Activated CD8-positive, alpha-beta memory T cell treated with anti-CD3 and anti-CD28 coated beads for 24 hours (primary cell): ENCODE data around the gene TENM4.

Experiments used
- DNase-seq: peaks from one replicate; pipeline ENCODE4 v3.0.0-alpha.2; 2020

TENM4 gene

GRCh38 chr11:79108851-79109250 lies 332.0 kb downstream of the TENM4 start:
- no peak for DNase-seq

GRCh38 chr11:79102840-79103239 lies 338.0 kb downstream of the TENM4 start:
- no peak for DNase-seq

- no peak for DNase-seq
Observed at GRCh38 chr11:79101656-79102055, 339.2 kb downstream of the TENM4 start.

GRCh38 chr11:79100093-79100910 lies 340.5 kb downstream of the TENM4 start:
- no peak for DNase-seq

- DNase-seq = no peak
Observed at GRCh38 chr11:79098146-79098545, 342.7 kb downstream of the TENM4 start.

- DNase-seq = no peak
Observed at GRCh38 chr11:79097246-79097875, 343.5 kb downstream of the TENM4 start.

- no peak for DNase-seq
Observed at GRCh38 chr11:79095424-79095823, 345.4 kb downstream of the TENM4 start.

GRCh38 chr11:79094616-79095015 lies 346.2 kb downstream of the TENM4 start:
- no peak for DNase-seq

GRCh38 chr11:79092791-79093353 lies 348.0 kb downstream of the TENM4 start:
- no peak for DNase-seq

GRCh38 chr11:79090191-79090705 lies 350.6 kb downstream of the TENM4 start:
- no peak for DNase-seq

- DNase-seq = no peak
Observed at GRCh38 chr11:79089601-79090000, 351.2 kb downstream of the TENM4 start.

- DNase-seq = no peak
Observed at GRCh38 chr11:79088967-79089366, 351.9 kb downstream of the TENM4 start.

- no peak for DNase-seq
Observed at GRCh38 chr11:79087961-79088318, 352.9 kb downstream of the TENM4 start.

GRCh38 chr11:79087238-79087960 lies 353.4 kb downstream of the TENM4 start:
- DNase-seq = no peak

- DNase-seq = no peak
Observed at GRCh38 chr11:79086056-79086455, 354.8 kb downstream of the TENM4 start.

- no peak for DNase-seq
Observed at GRCh38 chr11:79084382-79084781, 356.4 kb downstream of the TENM4 start.

GRCh38 chr11:79083352-79083751 lies 357.5 kb downstream of the TENM4 start:
- DNase-seq = no peak

- DNase-seq = no peak
Observed at GRCh38 chr11:79082907-79083306, 357.9 kb downstream of the TENM4 start.

- no peak for DNase-seq
Observed at GRCh38 chr11:79082280-79082679, 358.6 kb downstream of the TENM4 start.

- no peak for DNase-seq
Observed at GRCh38 chr11:79081471-79082031, 359.3 kb downstream of the TENM4 start.

- no peak for DNase-seq
Observed at GRCh38 chr11:79080551-79080950, 360.3 kb downstream of the TENM4 start.

- no peak for DNase-seq
Observed at GRCh38 chr11:79078999-79079398, 361.8 kb downstream of the TENM4 start.

GRCh38 chr11:79078456-79078855 lies 362.4 kb downstream of the TENM4 start:
- no peak for DNase-seq
